Right atrium auricular region (tissue), 2 donors: ENCODE results near the gene PODXL2. TPM values are rescaled to one million over a fixed set of nuclear protein-coding genes. Genes with fewer than 3 reads are reported as not detected.

Experiments used
- DNase-seq: peaks from one replicate; pipeline ENCODE4 v3.0.0-alpha.2; 2019; ENCODE audit warnings: low spot score
- H3K27ac ChIP-seq, 2 donors: fragments of 200-600 bp; sonication (generic); 1 replicate in 1 of 2; 2 replicates in 1 of 2; pipeline ENCODE4 v1.5.1; 2016 to 2019
- H3K27me3 ChIP-seq, 2 donors: fragments of 200-600 bp; sonication (generic); one replicate each; pipeline versions ENCODE4 v1.5.1 to v1.6.0; 2017 to 2019
- H3K36me3 ChIP-seq: fragments of 200-600 bp; sonication (generic); one replicate; pipeline ENCODE4 v1.5.1; 2016
- H3K4me1 ChIP-seq, 2 donors: fragments of 200-600 bp; sonication (generic); one replicate each; pipeline versions ENCODE4 v1.5.1 to v1.6.0; 2017 to 2019
- H3K4me3 ChIP-seq, 2 donors: fragments of 200-600 bp; sonication (generic); 1 replicate in 1 of 2; 2 replicates in 1 of 2; pipeline ENCODE4 v1.5.1; 2017 to 2019; ENCODE audit warnings: mild to moderate bottlenecking in 1 of 2, moderate library complexity in 1 of 2
- H3K9me3 ChIP-seq, 2 donors: fragments of 200-600 bp; sonication (generic); one replicate each; pipeline ENCODE4 v1.5.1; 2019
- CTCF ChIP-seq, 2 donors: fragments of 200-600 bp; sonication (generic); IDR thresholded peaks; one replicate each; pipeline ENCODE4 v1.5.1; 2019; ENCODE audit warnings: antibody characterized with exemption in 2 of 2
- total RNA-seq, 2 donors: library from RNA; depleted of rRNA; stranded (reverse); fragments of >200 nt; gene quantifications; one replicate each; pipeline ENCODE4 v1.1.0, GENCODE V29; 2016

Gene PODXL2
- total RNA-seq, 2 donors from 2014 or later, result 1.9 to 2.9 TPM

- no peak overlapping the region for H3K27ac ChIP-seq
- no peak overlapping the region for H3K4me3 ChIP-seq
- no peaks in the 10 kb centered on the region for H3K4me1 ChIP-seq
- H3K27me3 ChIP-seq, result no peaks in the 10 kb centered on the region
- no peaks in the 10 kb centered on the region for H3K36me3 ChIP-seq
- no peak for TF ChIP-seq CTCF (IDR thresholded peaks at IDR 0.05)
- DNase-seq, result no peak
- H3K9me3 ChIP-seq, result no peaks in the 10 kb centered on the region
Measured at GRCh38 chr3:127622031-127622430, 7.0 kb upstream of the PODXL2 start.

- H3K27me3 ChIP-seq, result no peaks in the 10 kb centered on the region
Measured at GRCh38 chr3:127622772-127623576, 6.0 kb upstream of the PODXL2 start.

GRCh38 chr3:127624063-127624462 is 4.9 kb upstream of the PODXL2 start:
- no peaks in the 10 kb centered on the region for H3K4me1 ChIP-seq
- no peaks in the 10 kb centered on the region for H3K36me3 ChIP-seq
- H3K4me3 ChIP-seq, result no peak overlapping the region
- H3K27ac ChIP-seq, result no peak overlapping the region
- no peaks in the 10 kb centered on the region for H3K9me3 ChIP-seq
- no peaks in the 10 kb centered on the region for H3K27me3 ChIP-seq
- no peak for DNase-seq
- TF ChIP-seq CTCF (IDR thresholded peaks at IDR 0.05), result no peak

More at GRCh38 chr3:127622772-127623576, 6.0 kb upstream of the PODXL2 start:
- H3K4me1 ChIP-seq, result no peaks in the 10 kb centered on the region
- no peak overlapping the region for H3K27ac ChIP-seq
- H3K4me3 ChIP-seq, result no peak overlapping the region
- DNase-seq, result no peak
- no peaks in the 10 kb centered on the region for H3K36me3 ChIP-seq
- no peaks in the 10 kb centered on the region for H3K9me3 ChIP-seq
- no peak for TF ChIP-seq CTCF (IDR thresholded peaks at IDR 0.05)

GRCh38 chr3:127625821-127626220 is 3.2 kb upstream of the PODXL2 start:
- TF ChIP-seq CTCF (IDR thresholded peaks at IDR 0.05), result no peak
- Histone ChIP-seq H3K36me3 (no peaks in the 10 kb centered on the region), H3K4me1 (peaks cover 0 to 13% of the 10 kb centered on the region in 2 donors), H3K9me3 (no peaks in the 10 kb centered on the region), H3K27ac (no peak overlapping the region), H3K27me3 (no peaks in the 10 kb centered on the region), H3K4me3 (no peak overlapping the region)
- DNase-seq, result no peak

- Histone ChIP-seq H3K4me3 (no peak overlapping the region), H3K4me1 (peaks cover 0 to 13% of the 10 kb centered on the region in 2 donors), H3K27ac (no peak overlapping the region), H3K9me3 (no peaks in the 10 kb centered on the region), H3K27me3 (no peaks in the 10 kb centered on the region), H3K36me3 (no peaks in the 10 kb centered on the region)
- no peak for TF ChIP-seq CTCF (IDR thresholded peaks at IDR 0.05)
- no peak for DNase-seq
Measured at GRCh38 chr3:127628426-127628787, 578 bp upstream of the PODXL2 start.
